Measurements from ENCODE around the gene FFAR3. TPM values are rescaled to one million over a fixed set of nuclear protein-coding genes. Genes with fewer than 3 reads are reported as not detected.

The FFAR3 gene
- total RNA-seq, 1 donor from 2014 or later, result not detected

GRCh38 chr19:35380450-35381124 is 22.3 kb downstream of the FFAR3 start:
- H3K36me3 Mint-ChIP-seq (ENCODE audit: low read depth, unreplicated experiment), result no peaks in the 10 kb centered on the region
- H3K4me1 Mint-ChIP-seq (ENCODE audit: unreplicated experiment), result no peaks in the 10 kb centered on the region
- TF ChIP-seq, protein P1, sequence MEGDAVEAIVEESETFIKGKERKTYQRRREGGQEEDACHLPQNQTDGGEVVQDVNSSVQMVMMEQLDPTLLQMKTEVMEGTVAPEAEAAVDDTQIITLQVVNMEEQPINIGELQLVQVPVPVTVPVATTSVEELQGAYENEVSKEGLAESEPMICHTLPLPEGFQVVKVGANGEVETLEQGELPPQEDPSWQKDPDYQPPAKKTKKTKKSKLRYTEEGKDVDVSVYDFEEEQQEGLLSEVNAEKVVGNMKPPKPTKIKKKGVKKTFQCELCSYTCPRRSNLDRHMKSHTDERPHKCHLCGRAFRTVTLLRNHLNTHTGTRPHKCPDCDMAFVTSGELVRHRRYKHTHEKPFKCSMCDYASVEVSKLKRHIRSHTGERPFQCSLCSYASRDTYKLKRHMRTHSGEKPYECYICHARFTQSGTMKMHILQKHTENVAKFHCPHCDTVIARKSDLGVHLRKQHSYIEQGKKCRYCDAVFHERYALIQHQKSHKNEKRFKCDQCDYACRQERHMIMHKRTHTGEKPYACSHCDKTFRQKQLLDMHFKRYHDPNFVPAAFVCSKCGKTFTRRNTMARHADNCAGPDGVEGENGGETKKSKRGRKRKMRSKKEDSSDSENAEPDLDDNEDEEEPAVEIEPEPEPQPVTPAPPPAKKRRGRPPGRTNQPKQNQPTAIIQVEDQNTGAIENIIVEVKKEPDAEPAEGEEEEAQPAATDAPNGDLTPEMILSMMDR (IDR thresholded peaks at IDR 0.05; ENCODE audit: unreplicated experiment), result no peak
- DNase-seq (ENCODE audit: low spot score), result no peak
- no peaks in the 10 kb centered on the region for H3K9me3 Mint-ChIP-seq (ENCODE audit: unreplicated experiment)
- peaks cover 4% of the 10 kb centered on the region for H3K27me3 Mint-ChIP-seq (ENCODE audit: unreplicated experiment)
- no peak overlapping the region for H3K4me3 Mint-ChIP-seq (ENCODE audit: unreplicated experiment)
- no peak overlapping the region for H3K27ac Mint-ChIP-seq (ENCODE audit: unreplicated experiment)

DNA sequence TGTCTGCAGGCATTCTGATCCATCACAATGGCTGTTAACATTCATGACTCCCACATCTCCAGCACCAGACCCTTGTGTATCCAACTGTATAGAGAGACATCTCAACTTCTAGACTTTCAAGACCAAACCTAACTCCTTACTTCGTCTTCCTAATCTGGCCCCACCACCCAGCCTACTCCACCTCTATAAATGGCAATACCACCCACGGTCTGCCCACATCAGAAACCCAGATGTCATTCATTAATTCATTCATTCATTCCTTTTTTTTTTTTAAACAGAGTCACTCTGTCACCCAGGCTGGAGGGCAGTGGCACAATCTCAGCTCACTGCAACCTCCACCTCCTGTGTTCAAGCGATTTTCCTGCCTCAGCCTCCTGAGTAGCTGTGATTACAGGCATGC is 23.1 kb downstream of the FFAR3 start:
- Mint-ChIP-seq H3K4me1 (ENCODE audit: unreplicated experiment) (no peaks in the 10 kb centered on the region), H3K27ac (ENCODE audit: unreplicated experiment) (no peak overlapping the region), H3K4me3 (ENCODE audit: unreplicated experiment) (no peak overlapping the region), H3K36me3 (ENCODE audit: low read depth, unreplicated experiment) (peaks cover under 1% of the 10 kb centered on the region), H3K27me3 (ENCODE audit: unreplicated experiment) (peaks cover 2% of the 10 kb centered on the region), H3K9me3 (ENCODE audit: unreplicated experiment) (peaks cover under 1% of the 10 kb centered on the region)
- TF ChIP-seq, protein P1 (IDR thresholded peaks at IDR 0.05; ENCODE audit: unreplicated experiment), result no peak
- no peak for DNase-seq (ENCODE audit: low spot score)

GRCh38 chr19:35381926-35382325 is 23.7 kb downstream of the FFAR3 start:
- Mint-ChIP-seq H3K4me1 (ENCODE audit: unreplicated experiment) (no peaks in the 10 kb centered on the region), H3K36me3 (ENCODE audit: low read depth, unreplicated experiment) (peaks cover 5% of the 10 kb centered on the region), H3K27ac (ENCODE audit: unreplicated experiment) (no peak overlapping the region), H3K9me3 (ENCODE audit: unreplicated experiment) (peaks cover 5% of the 10 kb centered on the region), H3K27me3 (ENCODE audit: unreplicated experiment) (peaks cover 2% of the 10 kb centered on the region), H3K4me3 (ENCODE audit: unreplicated experiment) (no peak overlapping the region)
- no peak for DNase-seq (ENCODE audit: low spot score)
- TF ChIP-seq, protein P1 (IDR thresholded peaks at IDR 0.05; ENCODE audit: unreplicated experiment), result no peak

DNA sequence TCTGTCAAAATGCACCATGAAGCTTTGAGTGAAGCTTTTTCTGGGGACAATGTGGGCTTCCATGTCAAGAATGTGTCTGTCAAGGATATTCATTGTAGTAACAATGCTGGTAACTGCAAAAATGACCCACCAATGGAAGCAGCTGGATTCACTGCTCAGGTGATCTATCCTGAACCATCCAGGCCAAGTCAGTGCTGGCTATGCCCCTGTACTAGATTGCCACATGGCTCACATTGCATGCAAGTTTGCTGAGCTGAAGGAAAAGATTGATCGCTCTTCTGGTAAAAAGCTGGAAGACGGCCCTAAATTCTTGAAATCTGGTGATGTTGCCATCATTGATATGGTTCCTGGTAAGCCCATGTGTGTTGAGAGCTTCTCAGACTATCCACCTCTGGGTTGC is 25.3 kb downstream of the FFAR3 start:
- Mint-ChIP-seq H3K4me1 (ENCODE audit: unreplicated experiment) (no peaks in the 10 kb centered on the region), H3K4me3 (ENCODE audit: unreplicated experiment) (no peak overlapping the region), H3K27ac (ENCODE audit: unreplicated experiment) (no peak overlapping the region), H3K36me3 (ENCODE audit: low read depth, unreplicated experiment) (peaks cover 5% of the 10 kb centered on the region), H3K9me3 (ENCODE audit: unreplicated experiment) (peaks cover 5% of the 10 kb centered on the region), H3K27me3 (ENCODE audit: unreplicated experiment) (no peaks in the 10 kb centered on the region)
- TF ChIP-seq, protein P1 (IDR thresholded peaks at IDR 0.05; ENCODE audit: unreplicated experiment), result no peak
- no peak for DNase-seq (ENCODE audit: low spot score)

DNA sequence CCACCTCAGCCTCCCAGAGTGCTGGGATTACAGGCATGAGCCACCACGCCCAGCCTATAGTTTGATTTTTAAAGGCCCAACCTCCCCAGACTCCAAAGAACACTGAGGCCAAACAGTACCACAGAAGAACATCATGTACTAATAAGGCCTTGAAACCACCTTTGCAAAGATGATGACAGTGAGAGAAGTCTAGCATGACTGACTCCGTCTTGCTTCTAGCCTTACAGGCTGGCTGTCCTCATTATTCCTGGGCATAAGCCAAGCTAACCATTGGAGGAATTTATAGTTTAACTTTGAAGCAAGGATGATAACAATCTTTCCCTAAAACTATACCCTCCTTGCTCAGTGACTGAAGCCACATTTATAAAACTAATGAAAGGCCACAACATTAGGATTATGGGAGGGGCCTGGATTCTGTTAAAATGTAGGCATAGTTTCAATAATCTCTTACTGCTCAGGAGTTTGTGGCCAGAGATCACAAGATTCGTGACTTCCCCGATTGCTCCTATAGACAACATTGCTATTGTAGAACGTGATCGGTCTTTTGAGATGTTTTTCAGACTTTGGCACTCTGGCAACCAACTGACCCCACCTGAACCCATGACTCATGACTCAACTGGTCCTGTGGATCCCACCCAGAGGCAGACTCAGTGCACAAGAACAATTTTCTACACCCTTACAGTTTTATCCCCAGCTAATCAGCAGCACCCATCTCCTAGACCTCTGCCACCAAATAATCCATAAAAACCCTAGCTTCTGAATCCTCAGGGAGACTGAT is 30.2 kb downstream of the FFAR3 start:
- no peak for DNase-seq (ENCODE audit: low spot score)
- Mint-ChIP-seq H3K27me3 (ENCODE audit: unreplicated experiment) (peaks cover 3% of the 10 kb centered on the region), H3K9me3 (ENCODE audit: unreplicated experiment) (peaks cover 5% of the 10 kb centered on the region)

More for the DNA sequence above, 30.2 kb downstream of the FFAR3 start:
- peaks cover 5% of the 10 kb centered on the region for H3K36me3 Mint-ChIP-seq (ENCODE audit: low read depth, unreplicated experiment)
- no peak overlapping the region for H3K4me3 Mint-ChIP-seq (ENCODE audit: unreplicated experiment)
- H3K27ac Mint-ChIP-seq (ENCODE audit: unreplicated experiment), result no peak overlapping the region
- peaks cover 4% of the 10 kb centered on the region for H3K4me1 Mint-ChIP-seq (ENCODE audit: unreplicated experiment)
- TF ChIP-seq, protein P1 (IDR thresholded peaks at IDR 0.05; ENCODE audit: unreplicated experiment), result no peak

All from endothelial cell (in vitro differentiated cells).